Ovary (tissue), 3 donors: ENCODE data around the gene LRTM1.

Experiments used
- CTCF ChIP-seq, 3 donors: fragments of 450-650 bp in 2 of 3; fragments of 200-600 bp in 1 of 3; IDR thresholded peaks; one replicate each; pipeline versions ENCODE4 v1.5.1 to v1.8.0; 2016 to 2022; ENCODE audit warnings: antibody characterized with exemption in 3 of 3, mild to moderate bottlenecking in 1 of 3
- EP300 ChIP-seq: sonication (generic); formaldehyde crosslinking; IDR thresholded peaks from one replicate; pipeline ENCODE4 v1.6.1; 2017; ENCODE audit warnings: antibody characterized with exemption
- POLR2A ChIP-seq: fragments of 450-650 bp; IDR thresholded peaks from one replicate; pipeline ENCODE4 v1.6.1; 2017; ENCODE audit warnings: antibody characterized with exemption, mild to moderate bottlenecking, moderate library complexity
- donor health status: DM: no; HTN: no; CAD: no.

GRCh38 chr3:54955496-54955895, 27.6 kb upstream of the LRTM1 start:
- TF ChIP-seq EP300 (no peak), CTCF (IDR thresholded peaks at IDR 0.05) (no peak), POLR2A (no peak)
